Measurements from ENCODE around the gene PCSK9.

DNA sequence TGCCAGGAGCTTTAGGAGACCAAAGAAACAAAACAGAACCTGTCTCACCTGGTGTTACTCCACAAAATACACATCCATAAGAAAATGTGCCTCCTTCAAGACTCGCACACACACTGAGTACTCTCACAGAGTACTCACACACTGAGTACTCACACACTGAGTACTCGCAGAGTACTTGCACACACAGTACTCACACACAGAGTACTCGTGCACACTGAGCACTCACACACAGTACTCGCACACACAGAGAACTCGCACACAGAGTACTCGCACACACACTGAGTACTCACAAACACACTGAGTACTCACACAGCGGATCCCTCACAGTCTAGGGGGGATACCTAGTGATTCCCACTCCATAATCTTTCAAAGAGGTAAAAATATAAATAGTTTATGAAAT is 40.3 kb downstream of the PCSK9 start:
- TF ChIP-seq TCF12 (IDR thresholded peaks at IDR 0.05; ENCODE audit: low read depth) (no peak), CEBPB (IDR thresholded peaks at IDR 0.05) (no peak), EP300 (IDR thresholded peaks at IDR 0.05; ENCODE audit: borderline replicate concordance) (no peak), RAD21 (IDR thresholded peaks at IDR 0.05; ENCODE audit: low read depth) (no peak), YY1 (IDR thresholded peaks at IDR 0.05; ENCODE audit: low read depth) (no peak), EGR1 (IDR thresholded peaks at IDR 0.05) (no peak), TAF1 (IDR thresholded peaks at IDR 0.05; ENCODE audit: low read depth) (no peak), CREB1 (IDR thresholded peaks at IDR 0.05; ENCODE audit: low read depth) (no peak), ZBTB7A (IDR thresholded peaks at IDR 0.05; ENCODE audit: low read depth) (no peak), FOXM1 (IDR thresholded peaks at IDR 0.05; ENCODE audit: borderline replicate concordance, low read depth) (no peak), TEAD4 (IDR thresholded peaks at IDR 0.05) (no peak)
- TF ChIP-seq, protein P1, sequence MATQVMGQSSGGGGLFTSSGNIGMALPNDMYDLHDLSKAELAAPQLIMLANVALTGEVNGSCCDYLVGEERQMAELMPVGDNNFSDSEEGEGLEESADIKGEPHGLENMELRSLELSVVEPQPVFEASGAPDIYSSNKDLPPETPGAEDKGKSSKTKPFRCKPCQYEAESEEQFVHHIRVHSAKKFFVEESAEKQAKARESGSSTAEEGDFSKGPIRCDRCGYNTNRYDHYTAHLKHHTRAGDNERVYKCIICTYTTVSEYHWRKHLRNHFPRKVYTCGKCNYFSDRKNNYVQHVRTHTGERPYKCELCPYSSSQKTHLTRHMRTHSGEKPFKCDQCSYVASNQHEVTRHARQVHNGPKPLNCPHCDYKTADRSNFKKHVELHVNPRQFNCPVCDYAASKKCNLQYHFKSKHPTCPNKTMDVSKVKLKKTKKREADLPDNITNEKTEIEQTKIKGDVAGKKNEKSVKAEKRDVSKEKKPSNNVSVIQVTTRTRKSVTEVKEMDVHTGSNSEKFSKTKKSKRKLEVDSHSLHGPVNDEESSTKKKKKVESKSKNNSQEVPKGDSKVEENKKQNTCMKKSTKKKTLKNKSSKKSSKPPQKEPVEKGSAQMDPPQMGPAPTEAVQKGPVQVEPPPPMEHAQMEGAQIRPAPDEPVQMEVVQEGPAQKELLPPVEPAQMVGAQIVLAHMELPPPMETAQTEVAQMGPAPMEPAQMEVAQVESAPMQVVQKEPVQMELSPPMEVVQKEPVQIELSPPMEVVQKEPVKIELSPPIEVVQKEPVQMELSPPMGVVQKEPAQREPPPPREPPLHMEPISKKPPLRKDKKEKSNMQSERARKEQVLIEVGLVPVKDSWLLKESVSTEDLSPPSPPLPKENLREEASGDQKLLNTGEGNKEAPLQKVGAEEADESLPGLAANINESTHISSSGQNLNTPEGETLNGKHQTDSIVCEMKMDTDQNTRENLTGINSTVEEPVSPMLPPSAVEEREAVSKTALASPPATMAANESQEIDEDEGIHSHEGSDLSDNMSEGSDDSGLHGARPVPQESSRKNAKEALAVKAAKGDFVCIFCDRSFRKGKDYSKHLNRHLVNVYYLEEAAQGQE (IDR thresholded peaks at IDR 0.05; ENCODE audit: low read depth): no peak
- TF ChIP-seq, protein P2, sequence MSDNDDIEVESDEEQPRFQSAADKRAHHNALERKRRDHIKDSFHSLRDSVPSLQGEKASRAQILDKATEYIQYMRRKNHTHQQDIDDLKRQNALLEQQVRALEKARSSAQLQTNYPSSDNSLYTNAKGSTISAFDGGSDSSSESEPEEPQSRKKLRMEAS (IDR thresholded peaks at IDR 0.05): no peak
- TF ChIP-seq, protein P3, sequence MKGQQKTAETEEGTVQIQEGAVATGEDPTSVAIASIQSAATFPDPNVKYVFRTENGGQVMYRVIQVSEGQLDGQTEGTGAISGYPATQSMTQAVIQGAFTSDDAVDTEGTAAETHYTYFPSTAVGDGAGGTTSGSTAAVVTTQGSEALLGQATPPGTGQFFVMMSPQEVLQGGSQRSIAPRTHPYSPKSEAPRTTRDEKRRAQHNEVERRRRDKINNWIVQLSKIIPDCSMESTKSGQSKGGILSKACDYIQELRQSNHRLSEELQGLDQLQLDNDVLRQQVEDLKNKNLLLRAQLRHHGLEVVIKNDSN (IDR thresholded peaks at IDR 0.05): no peak
